T-helper 1 cell treated with Interleukin-12 subunit alpha and Interleukin-12 subunit beta and Interleukin-4 antibody, amounts not matched to agents 30 μg/mL and 1 μg/mL, for 36 hours (primary cell): ENCODE data around the gene THEM5.
"Not testable (repeated sequence)": the region's sequence is repeated elsewhere in the genome, so short reads cannot be mapped to it uniquely, and the experiment has no call there.

Experiments used
- H3K27ac Mint-ChIP-seq: one replicate; pipeline ENCODE4 v1.8.0; 2021; ENCODE audit warnings: mild to moderate bottlenecking, mixed read lengths
- H3K27me3 Mint-ChIP-seq: one replicate; pipeline ENCODE4 v1.8.0; 2021; ENCODE audit warnings: low read depth, mixed read lengths
- H3K36me3 Mint-ChIP-seq: one replicate; pipeline ENCODE4 v1.8.0; 2021; ENCODE audit warnings: low read depth, mixed read lengths
- H3K4me1 Mint-ChIP-seq: one replicate; pipeline ENCODE4 v1.8.0; 2021; ENCODE audit warnings: low read depth, mixed read lengths
- H3K4me3 Mint-ChIP-seq: one replicate; pipeline ENCODE4 v1.8.0; 2021; ENCODE audit warnings: mild to moderate bottlenecking, moderate library complexity, mixed read lengths
- H3K9me3 Mint-ChIP-seq: one replicate; pipeline ENCODE4 v1.8.0; 2021; ENCODE audit warnings: mixed read lengths

Gene THEM5

DNA sequence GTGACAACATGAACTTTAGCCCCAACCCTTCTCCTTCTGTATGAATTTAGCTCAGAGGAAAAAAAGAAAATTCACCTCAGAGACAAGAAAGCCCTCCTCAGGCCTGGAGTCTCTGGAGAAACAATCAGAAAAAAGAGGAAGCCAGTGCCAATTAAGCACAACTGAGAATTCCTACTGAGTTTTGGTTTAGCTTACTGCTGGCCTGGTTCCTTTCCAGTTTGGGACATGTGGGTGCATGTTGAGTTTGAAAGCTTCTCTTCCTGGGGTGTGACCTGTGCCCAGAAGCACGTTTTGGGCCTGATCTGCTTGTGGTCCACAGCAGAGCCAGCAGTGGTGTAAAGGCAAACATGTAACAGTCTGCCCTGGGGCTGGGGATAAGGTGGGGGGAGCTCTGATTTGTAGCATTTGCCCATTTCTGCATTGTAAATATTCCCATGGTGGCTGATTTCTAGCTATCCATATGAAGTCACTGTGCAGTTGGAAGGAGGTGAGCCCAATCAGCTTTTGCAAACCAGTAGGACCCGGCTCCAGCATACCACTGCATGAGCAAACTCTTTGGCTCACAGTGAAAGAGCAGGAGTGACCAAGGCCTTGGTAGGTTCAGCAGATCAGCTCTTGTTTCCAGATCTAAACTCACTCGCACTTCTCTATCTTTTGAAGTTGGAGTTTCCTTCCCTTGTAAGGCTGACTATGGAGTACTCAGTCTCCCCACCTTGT, 4.7 kb upstream of the THEM5 start:
- no peaks in the 10 kb centered on the region for H3K9me3 Mint-ChIP-seq
- no peaks in the 10 kb centered on the region for H3K4me1 Mint-ChIP-seq
- H3K36me3 Mint-ChIP-seq = no peaks in the 10 kb centered on the region
- H3K4me3 Mint-ChIP-seq = no peak overlapping the region
- H3K27me3 Mint-ChIP-seq = no peaks in the 10 kb centered on the region
- no peak overlapping the region for H3K27ac Mint-ChIP-seq

DNA sequence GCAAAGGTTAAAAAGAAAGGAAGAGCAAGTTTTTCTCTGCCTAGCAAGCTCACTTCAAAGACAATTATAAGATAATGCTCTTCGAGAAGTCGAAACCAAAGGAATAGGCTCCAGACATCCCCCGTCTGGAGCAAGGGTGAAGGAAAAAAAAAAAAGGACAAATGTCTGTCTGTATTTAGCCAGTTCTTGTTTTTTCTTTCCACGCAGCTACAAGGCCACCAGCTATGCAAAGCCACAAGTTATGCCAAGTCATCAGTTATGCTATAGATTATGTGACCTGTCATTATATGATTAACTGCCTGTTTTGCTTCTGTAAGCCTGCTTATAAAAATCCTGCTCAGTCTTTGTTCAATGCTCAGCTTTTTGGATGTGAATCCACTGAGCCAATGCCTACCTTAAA, 2.4 kb upstream of the THEM5 start:
- no peaks in the 10 kb centered on the region for H3K9me3 Mint-ChIP-seq
- no peaks in the 10 kb centered on the region for H3K27me3 Mint-ChIP-seq
- peaks cover 1% of the 10 kb centered on the region for H3K4me1 Mint-ChIP-seq
- peak overlapping the region; percentile 53 for H3K27ac Mint-ChIP-seq
- H3K4me3 Mint-ChIP-seq = no peak overlapping the region
- no peaks in the 10 kb centered on the region for H3K36me3 Mint-ChIP-seq

DNA sequence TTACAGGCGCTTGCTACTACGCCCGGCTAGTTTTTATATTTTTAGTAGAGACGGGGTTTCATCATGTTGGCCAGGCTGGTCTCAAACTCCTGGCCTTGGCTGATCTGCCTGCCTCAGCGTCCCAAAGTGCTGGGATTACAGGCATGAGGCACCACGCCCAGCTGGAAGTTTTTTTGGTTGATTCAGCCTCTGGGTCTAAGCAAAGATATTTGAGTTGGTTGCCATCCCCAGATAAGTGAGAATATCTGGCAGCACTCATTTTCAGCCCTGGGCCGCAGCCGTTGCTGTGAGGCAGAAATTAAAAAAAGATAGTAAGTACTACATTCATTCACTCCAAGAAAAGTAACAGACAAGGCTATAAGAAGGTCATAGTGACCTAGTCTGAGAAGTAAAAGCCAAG, 2.0 kb upstream of the THEM5 start:
- H3K27ac Mint-ChIP-seq, H3K27me3 Mint-ChIP-seq, H3K9me3 Mint-ChIP-seq, H3K36me3 Mint-ChIP-seq, H3K4me3 Mint-ChIP-seq, H3K4me1 Mint-ChIP-seq: not testable (repeated sequence)

DNA sequence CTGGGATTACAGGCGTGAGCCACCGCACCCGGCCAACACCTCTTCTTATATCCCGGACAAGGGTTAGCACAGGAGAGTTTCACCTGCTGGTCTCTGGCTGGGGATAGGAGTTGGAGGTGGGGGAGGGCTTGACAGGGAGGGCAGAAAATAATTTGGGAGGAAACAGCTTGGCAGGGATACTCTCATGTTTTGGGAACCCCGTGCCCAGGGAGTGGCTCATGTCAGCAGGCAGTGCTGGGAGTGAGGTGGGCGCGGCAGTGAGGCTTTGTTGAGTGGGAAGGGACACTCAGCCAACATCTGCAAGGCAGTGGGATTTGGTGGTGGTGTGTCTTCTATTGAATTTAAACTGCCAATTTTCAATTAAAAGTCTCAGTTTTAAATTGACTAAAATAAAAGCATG, 1.1 kb upstream of the THEM5 start:
- no peak overlapping the region for H3K4me3 Mint-ChIP-seq
- no peaks in the 10 kb centered on the region for H3K27me3 Mint-ChIP-seq
- H3K27ac Mint-ChIP-seq = no peak overlapping the region
- H3K4me1 Mint-ChIP-seq = peaks cover 1% of the 10 kb centered on the region
- no peaks in the 10 kb centered on the region for H3K9me3 Mint-ChIP-seq
- H3K36me3 Mint-ChIP-seq = no peaks in the 10 kb centered on the region

DNA sequence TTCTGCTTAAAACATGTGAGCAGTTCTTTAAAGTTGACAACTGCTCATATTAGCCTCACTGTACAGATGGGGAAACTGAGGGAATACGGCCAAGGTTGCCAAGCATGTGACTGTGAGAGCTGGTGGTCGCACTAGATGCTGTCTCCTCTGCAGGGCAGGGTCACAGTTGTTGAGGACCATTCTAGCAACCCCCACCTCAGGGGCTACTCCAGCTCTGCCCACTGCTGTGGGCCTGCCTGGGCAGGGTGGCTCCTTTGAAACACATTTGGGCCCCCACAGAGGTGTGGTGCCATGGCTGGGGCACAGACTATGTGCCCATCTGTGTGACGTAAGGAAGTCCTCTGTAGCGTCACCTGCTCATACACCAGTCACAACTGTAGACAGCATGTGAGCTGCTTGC, 779 bp downstream of the THEM5 start:
- Mint-ChIP-seq H3K36me3 (no peaks in the 10 kb centered on the region), H3K4me3 (no peak overlapping the region), H3K27ac (no peak overlapping the region), H3K27me3 (no peaks in the 10 kb centered on the region), H3K9me3 (no peaks in the 10 kb centered on the region), H3K4me1 (peaks cover 1% of the 10 kb centered on the region)

DNA sequence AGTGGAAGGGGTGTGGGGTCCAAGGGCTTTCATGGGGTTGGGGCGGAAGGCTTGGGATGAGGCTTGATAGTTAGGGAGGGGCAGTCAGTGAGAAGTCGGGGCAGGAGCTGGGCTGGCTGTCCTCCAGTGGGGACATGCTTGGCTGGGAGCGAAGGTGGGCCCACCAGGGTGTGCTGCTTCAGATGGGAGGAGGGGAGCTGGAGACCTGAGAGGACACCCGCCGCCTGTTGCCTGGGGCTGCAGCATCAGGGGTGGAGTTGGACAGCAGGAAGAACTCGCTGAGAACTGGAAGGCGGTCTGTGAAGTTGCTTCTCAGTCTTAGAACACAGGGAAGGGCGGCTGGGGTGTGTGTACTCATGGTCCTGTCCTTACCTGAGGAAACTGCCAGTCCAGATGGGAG, 1.6 kb downstream of the THEM5 start:
- Mint-ChIP-seq H3K4me1 (peaks cover 1% of the 10 kb centered on the region), H3K4me3 (no peak overlapping the region), H3K36me3 (no peaks in the 10 kb centered on the region), H3K27ac (no peak overlapping the region), H3K9me3 (no peaks in the 10 kb centered on the region), H3K27me3 (no peaks in the 10 kb centered on the region)

DNA sequence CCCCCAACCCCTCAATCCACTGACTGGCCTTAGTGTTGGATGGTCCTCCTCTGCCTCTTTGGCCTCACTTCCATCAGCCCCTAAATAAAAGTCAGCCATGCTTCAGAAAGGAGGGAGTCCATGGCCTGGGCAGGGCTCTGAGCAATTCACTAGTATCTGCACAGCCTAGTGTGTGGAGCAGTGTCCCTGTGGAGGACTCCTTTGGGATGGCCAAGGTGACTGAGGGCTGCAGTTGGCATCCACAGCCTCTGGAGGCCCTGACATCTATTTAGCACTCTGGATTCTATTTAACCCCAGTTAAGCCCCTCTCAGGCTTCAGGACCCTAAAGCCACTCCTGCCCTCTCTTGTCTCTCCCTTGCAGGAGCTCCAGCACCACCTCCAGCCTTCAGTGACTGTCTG, 3.6 kb downstream of the THEM5 start:
- H3K4me1 Mint-ChIP-seq = peaks cover 1% of the 10 kb centered on the region
- no peak overlapping the region for H3K27ac Mint-ChIP-seq
- no peaks in the 10 kb centered on the region for H3K36me3 Mint-ChIP-seq
- no peaks in the 10 kb centered on the region for H3K9me3 Mint-ChIP-seq
- no peak overlapping the region for H3K4me3 Mint-ChIP-seq
- H3K27me3 Mint-ChIP-seq = no peaks in the 10 kb centered on the region

DNA sequence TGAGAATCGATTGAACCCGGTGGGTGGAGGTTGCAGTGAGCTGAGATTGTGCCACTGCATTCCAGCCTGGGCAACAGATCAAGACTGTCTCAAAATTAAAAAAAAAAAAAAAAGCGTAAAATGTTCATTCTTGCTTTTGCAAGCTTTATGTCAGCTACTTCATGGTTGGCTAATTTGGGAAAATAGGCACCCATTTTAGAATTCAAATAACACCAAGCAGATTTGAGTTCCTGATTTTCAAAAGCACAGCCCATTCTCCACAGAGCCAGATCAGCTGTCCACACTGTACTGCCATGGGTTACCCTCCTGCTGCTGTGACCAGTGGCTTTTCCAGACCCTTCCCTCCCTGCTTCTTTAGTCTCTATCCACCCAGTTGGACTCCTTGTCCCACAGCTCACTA, 4.4 kb downstream of the THEM5 start:
- Mint-ChIP-seq H3K4me3 (no peak overlapping the region), H3K27me3 (no peaks in the 10 kb centered on the region), H3K27ac (peak overlapping the region; percentile 21), H3K36me3 (no peaks in the 10 kb centered on the region), H3K9me3 (no peaks in the 10 kb centered on the region), H3K4me1 (peaks cover 7% of the 10 kb centered on the region)

DNA sequence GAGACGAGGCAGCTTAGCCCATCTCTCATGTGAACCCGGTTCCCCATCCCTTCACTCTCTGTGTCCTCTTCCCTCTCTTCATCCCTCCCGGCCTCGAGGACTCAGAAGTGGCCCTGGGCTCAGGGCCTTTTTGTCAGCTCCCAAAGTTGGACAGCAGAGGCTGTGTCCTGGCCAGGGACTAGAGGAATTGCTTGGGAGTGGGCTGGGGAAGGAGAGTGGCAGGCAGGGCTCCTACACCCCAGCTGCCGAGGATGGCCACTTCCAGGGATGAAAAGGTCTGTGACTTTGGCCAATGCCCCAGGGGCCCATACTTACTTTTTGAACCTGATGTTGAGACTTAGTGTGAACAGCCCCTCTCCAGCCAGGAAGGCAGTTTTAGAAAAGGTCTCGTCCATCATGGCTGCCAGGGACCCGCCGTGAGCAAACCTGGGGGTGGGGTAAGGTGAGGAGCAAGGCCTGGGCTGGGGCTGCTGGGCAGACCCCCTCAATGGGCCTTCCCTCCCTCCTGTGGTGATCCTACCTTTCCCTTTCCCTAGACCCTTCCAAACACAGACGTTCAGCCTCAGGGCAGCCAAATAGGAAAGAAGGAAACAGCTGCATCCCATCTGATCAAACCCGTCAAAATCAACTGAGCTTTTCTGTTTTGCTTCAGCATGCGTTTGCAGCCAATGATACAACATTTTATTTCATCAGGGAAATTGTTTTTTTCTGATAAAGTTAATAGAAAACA, 5.5 kb downstream of the THEM5 start:
- Mint-ChIP-seq H3K4me3 (no peak overlapping the region), H3K4me1 (peaks cover 7% of the 10 kb centered on the region), H3K36me3 (no peaks in the 10 kb centered on the region), H3K9me3 (no peaks in the 10 kb centered on the region), H3K27me3 (no peaks in the 10 kb centered on the region), H3K27ac (peak overlapping the region; percentile 28)

DNA sequence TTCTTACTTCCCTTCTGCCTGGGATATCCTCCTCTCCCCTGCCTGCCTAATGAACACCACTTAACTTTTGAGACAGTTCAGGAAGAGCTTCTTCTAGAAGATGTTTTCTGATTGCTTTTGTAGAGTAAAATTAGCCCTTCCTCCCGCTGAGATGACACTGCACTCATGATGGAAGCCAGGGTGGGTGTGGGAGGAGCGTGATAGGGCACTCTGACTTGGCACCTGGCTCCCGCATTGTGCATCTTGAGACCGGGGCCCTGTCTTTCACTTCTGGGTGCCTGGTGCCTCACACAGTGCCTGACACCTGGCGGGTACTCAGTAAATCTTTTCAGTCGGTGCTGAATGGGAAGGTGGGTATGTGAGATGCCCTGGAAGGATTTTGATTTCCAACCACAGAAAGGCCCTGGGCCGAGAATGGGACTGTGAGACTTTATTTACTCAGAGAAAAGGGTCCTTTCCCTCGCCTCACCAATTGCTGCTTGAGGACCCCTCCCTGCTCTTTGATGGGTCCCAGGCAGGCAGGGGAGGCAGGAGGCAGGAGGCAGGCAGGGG, 6.8 kb downstream of the THEM5 start:
- H3K27ac Mint-ChIP-seq = peak overlapping the region; percentile 12
- H3K36me3 Mint-ChIP-seq = no peaks in the 10 kb centered on the region
- H3K4me1 Mint-ChIP-seq = peaks cover 9% of the 10 kb centered on the region
- H3K9me3 Mint-ChIP-seq = no peaks in the 10 kb centered on the region
- no peak overlapping the region for H3K4me3 Mint-ChIP-seq
- H3K27me3 Mint-ChIP-seq = no peaks in the 10 kb centered on the region

DNA sequence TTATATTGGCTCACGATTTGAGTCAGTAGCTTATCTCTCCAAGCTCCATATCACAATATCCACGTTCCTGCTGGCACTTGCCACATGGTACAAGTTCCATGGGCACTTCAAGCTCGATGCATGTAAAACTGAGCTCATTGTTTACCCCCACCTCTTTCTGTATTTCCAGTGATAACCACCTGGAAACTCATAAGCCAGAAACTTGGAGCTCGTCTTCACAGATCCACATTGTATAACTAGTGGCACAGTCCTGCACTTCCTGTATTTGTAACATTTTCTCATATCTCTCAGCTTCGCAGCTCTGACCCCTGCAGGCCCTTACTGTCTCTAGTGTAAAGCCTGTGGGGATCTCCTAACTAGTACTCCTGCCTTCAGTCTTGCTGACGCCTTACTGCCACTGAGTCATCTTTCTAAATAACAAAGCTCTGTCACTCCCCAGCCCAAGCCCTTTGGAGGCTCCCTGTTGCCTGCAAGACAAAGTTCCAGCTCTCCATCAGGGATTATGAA, 7.4 kb downstream of the THEM5 start:
- no peak overlapping the region for H3K4me3 Mint-ChIP-seq
- H3K4me1 Mint-ChIP-seq = peaks cover 10% of the 10 kb centered on the region
- no peaks in the 10 kb centered on the region for H3K27me3 Mint-ChIP-seq
- H3K27ac Mint-ChIP-seq = peak overlapping the region; percentile 12
- no peaks in the 10 kb centered on the region for H3K9me3 Mint-ChIP-seq
- H3K36me3 Mint-ChIP-seq = no peaks in the 10 kb centered on the region

DNA sequence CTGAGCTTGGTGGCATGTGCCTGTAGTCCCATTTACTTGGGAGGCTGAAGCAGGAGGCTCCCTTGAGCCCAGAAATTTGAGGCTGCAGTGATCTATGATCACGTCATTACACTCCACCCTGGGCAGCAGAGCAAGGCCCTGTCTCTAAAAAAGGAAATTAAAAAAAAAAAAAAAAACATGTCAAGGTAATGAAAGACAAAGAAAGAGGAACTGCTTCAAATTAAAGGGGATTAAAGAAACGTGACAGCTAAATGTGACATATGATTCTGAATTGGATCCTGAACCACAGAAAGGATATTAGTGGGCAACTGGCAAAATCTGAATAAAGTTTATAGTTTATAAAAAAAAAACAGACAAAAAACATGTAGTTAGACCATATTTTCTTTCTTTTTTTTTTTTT, 10.1 kb downstream of the THEM5 start:
- Mint-ChIP-seq H3K4me3 (no peak overlapping the region), H3K9me3 (no peaks in the 10 kb centered on the region), H3K4me1 (peaks cover 22% of the 10 kb centered on the region), H3K27me3 (no peaks in the 10 kb centered on the region), H3K36me3 (no peaks in the 10 kb centered on the region), H3K27ac (no peak overlapping the region)

DNA sequence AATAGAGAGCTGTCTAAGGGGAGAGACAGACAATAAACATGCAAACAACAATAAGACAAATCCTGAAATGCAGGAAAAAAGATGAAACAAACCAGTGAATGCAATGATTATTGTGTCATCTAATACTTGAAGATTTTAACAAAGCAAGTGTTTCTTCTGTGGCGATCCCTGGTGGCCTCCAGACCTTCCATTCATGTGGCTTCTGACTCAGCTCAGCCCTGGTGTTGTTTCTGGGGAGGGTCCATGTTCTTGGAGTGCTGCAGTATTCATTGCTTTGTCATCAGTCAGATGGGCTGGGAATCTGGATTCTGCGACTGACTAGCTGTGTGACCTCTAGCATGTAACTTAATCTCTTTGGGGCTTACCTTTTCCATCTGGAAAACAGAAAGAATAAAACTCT, 12.4 kb downstream of the THEM5 start:
- no peaks in the 10 kb centered on the region for H3K9me3 Mint-ChIP-seq
- H3K4me1 Mint-ChIP-seq = peaks cover 36% of the 10 kb centered on the region
- peaks cover 2% of the 10 kb centered on the region for H3K36me3 Mint-ChIP-seq
- no peak overlapping the region for H3K4me3 Mint-ChIP-seq
- H3K27me3 Mint-ChIP-seq = no peaks in the 10 kb centered on the region
- no peak overlapping the region for H3K27ac Mint-ChIP-seq

DNA sequence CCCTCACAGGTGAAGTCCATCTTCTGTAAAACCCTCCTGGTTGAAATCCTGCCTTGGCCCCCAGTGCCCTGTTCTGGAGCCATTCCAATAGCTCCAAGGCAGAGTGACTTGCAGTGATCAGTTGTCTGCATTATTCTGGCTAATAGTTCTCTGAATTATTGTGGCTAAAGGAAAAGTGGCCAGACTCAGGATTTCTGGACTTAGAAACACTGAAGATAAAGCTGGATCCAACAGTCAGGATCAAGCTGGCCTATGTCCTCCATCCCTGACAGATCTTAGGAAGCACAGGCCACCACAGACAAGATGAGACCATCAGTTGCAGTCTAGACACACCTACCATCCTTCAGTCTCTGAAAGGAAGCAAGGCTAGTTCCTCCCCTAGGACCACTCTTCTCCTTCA, 13.1 kb downstream of the THEM5 start:
- H3K27ac Mint-ChIP-seq = peak overlapping the region; percentile 82
- H3K27me3 Mint-ChIP-seq = no peaks in the 10 kb centered on the region
- H3K4me1 Mint-ChIP-seq = peaks cover 36% of the 10 kb centered on the region
- H3K4me3 Mint-ChIP-seq = peak overlapping the region; percentile 78
- H3K36me3 Mint-ChIP-seq = peaks cover 2% of the 10 kb centered on the region
- no peaks in the 10 kb centered on the region for H3K9me3 Mint-ChIP-seq
